MM.1S (cell line): ENCODE data around the gene TP53.

Experiments
- DNase-seq: peaks from one replicate; pipeline ENCODE4 v3.0.0-alpha.2; 2015
- H2AFZ ChIP-seq: fragments of 300-600 bp; sonication (generic); 2 replicates; pipeline ENCODE4 v1.6.0; 2016; ENCODE audit warnings: antibody characterized with exemption, low read length
- H3F3A ChIP-seq: fragments of 300-600 bp; sonication (generic); 2 replicates; pipeline ENCODE4 v1.6.1; 2016; ENCODE audit warnings: mild to moderate bottlenecking, antibody characterized with exemption, low read length, moderate library complexity, mixed read lengths; ENCODE audit not compliant: insufficient read depth
- H3K27ac ChIP-seq: fragments of 300-600 bp; sonication (generic); 2 replicates; pipeline ENCODE4 v1.5.1; 2016; ENCODE audit warnings: mild to moderate bottlenecking, low read length
- H3K27me3 ChIP-seq: fragments of 300-600 bp; sonication (generic); replicated peaks from 2 replicates; pipeline ENCODE4 v1.6.0; 2016; ENCODE audit warnings: low read length; ENCODE audit not compliant: insufficient read depth
- H3K36me3 ChIP-seq: fragments of 300-600 bp; sonication (generic); replicated peaks from 2 replicates; pipeline ENCODE4 v1.6.1; 2016; ENCODE audit warnings: mild to moderate bottlenecking, low read length, mixed read lengths; ENCODE audit not compliant: insufficient read depth
- H3K4me1 ChIP-seq: fragments of 300-600 bp; sonication (generic); 2 replicates; pipeline ENCODE4 v1.6.1; 2016; ENCODE audit warnings: low read length, mixed read lengths
- H3K4me2 ChIP-seq: fragments of 300-600 bp; sonication (generic); 2 replicates; pipeline ENCODE4 v1.6.0; 2016; ENCODE audit warnings: low read depth, low read length
- H3K4me3 ChIP-seq: fragments of 300-600 bp; sonication (generic); 2 replicates; pipeline ENCODE4 v1.5.1; 2016; ENCODE audit warnings: low read length, mixed read lengths
- H3K79me2 ChIP-seq: fragments of 300-600 bp; sonication (generic); 2 replicates; pipeline ENCODE4 v1.6.1; 2016; ENCODE audit warnings: mixed run types, low read length, mixed read lengths
- H3K9ac ChIP-seq: fragments of 300-600 bp; sonication (generic); 2 replicates; pipeline ENCODE4 v1.6.1; 2016; ENCODE audit warnings: low read length, mixed read lengths
- H3K9me2 ChIP-seq: fragments of 300-600 bp; sonication (generic); replicated peaks from 2 replicates; pipeline ENCODE4 v1.6.1; 2016; ENCODE audit warnings: mild to moderate bottlenecking, low read length, mixed read lengths; ENCODE audit not compliant: insufficient read depth
- H3K9me3 ChIP-seq: fragments of 300-600 bp; sonication (generic); replicated peaks from 2 replicates; pipeline ENCODE4 v1.6.1; 2016; ENCODE audit warnings: mild to moderate bottlenecking, low read length, mixed read lengths; ENCODE audit not compliant: insufficient read depth
- H4K20me1 ChIP-seq: fragments of 300-600 bp; sonication (generic); 2 replicates; pipeline ENCODE4 v1.6.1; 2016; ENCODE audit warnings: mild to moderate bottlenecking, low read length, moderate library complexity, mixed read lengths; ENCODE audit not compliant: insufficient read depth
- EZH2 ChIP-seq: fragments of 300-600 bp; sonication (generic); optimal IDR thresholded peaks from 2 replicates; pipeline ENCODE3; 2017; ENCODE audit warnings: low read depth, mild to moderate bottlenecking, antibody characterized with exemption, low read length, mixed read lengths
- EZH2phosphoT487 ChIP-seq: fragments of 300-600 bp; sonication (generic); IDR thresholded peaks from 2 replicates; pipeline ENCODE4 v1.6.1; 2018; ENCODE audit warnings: antibody characterized with exemption, low read length
- TF ChIP-seq, protein P1 (sequence below): fragments of 300-600 bp; sonication (generic); IDR thresholded peaks from 2 replicates; pipeline ENCODE4 v1.5.1; 2016; ENCODE audit warnings: antibody characterized with exemption, low read length, mixed read lengths

The TP53 gene

DNA sequence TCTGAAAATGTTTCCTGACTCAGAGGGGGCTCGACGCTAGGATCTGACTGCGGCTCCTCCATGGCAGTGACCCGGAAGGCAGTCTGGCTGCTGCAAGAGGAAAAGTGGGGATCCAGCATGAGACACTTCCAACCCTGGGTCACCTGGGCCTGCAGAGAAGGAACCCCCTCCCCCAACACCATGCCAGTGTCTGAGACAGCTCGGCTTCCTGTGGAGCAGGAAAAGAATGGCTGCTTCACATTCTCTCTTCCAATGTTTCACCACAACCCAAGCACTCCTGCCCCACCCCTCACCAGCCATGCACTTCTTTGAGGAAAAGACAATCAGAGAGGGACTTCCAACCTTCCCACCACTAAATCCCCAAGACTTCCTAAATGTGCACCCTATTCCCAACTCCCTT, 10.8 kb downstream of the TP53 start:
- H3K27me3 ChIP-seq = no peaks in the 10 kb centered on the region
- no peaks in the 10 kb centered on the region for H3K9me2 ChIP-seq
- no peak overlapping the region for H3K9ac ChIP-seq
- no peak for DNase-seq
- peaks cover 14% of the 10 kb centered on the region for H3K36me3 ChIP-seq
- H3K4me2 ChIP-seq = no peak overlapping the region
- H3K4me3 ChIP-seq = no peak overlapping the region
- no peak overlapping the region for H3K27ac ChIP-seq
- 0 out of 2 replicates have a peak, but pooled peaks cover 4% of the 10 kb centered on the region for H3K79me2 ChIP-seq
- no peak overlapping the region for H2AFZ ChIP-seq
- no peaks in the 10 kb centered on the region for H4K20me1 ChIP-seq
- H3K9me3 ChIP-seq = no peaks in the 10 kb centered on the region
- no peaks in the 10 kb centered on the region for H3F3A ChIP-seq
- no peaks in the 10 kb centered on the region for H3K4me1 ChIP-seq
- TF ChIP-seq EZH2 (no peak), EZH2phosphoT487 (no peak)
- TF ChIP-seq, protein P1, sequence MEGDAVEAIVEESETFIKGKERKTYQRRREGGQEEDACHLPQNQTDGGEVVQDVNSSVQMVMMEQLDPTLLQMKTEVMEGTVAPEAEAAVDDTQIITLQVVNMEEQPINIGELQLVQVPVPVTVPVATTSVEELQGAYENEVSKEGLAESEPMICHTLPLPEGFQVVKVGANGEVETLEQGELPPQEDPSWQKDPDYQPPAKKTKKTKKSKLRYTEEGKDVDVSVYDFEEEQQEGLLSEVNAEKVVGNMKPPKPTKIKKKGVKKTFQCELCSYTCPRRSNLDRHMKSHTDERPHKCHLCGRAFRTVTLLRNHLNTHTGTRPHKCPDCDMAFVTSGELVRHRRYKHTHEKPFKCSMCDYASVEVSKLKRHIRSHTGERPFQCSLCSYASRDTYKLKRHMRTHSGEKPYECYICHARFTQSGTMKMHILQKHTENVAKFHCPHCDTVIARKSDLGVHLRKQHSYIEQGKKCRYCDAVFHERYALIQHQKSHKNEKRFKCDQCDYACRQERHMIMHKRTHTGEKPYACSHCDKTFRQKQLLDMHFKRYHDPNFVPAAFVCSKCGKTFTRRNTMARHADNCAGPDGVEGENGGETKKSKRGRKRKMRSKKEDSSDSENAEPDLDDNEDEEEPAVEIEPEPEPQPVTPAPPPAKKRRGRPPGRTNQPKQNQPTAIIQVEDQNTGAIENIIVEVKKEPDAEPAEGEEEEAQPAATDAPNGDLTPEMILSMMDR = no peak

DNA sequence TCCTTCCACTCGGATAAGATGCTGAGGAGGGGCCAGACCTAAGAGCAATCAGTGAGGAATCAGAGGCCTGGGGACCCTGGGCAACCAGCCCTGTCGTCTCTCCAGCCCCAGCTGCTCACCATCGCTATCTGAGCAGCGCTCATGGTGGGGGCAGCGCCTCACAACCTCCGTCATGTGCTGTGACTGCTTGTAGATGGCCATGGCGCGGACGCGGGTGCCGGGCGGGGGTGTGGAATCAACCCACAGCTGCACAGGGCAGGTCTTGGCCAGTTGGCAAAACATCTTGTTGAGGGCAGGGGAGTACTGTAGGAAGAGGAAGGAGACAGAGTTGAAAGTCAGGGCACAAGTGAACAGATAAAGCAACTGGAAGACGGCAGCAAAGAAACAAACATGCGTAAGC, 12.4 kb downstream of the TP53 start:
- Histone ChIP-seq H3K27ac (no peak overlapping the region), H4K20me1 (no peaks in the 10 kb centered on the region), H3K9ac (no peak overlapping the region), H3K9me3 (no peaks in the 10 kb centered on the region), H3K27me3 (no peaks in the 10 kb centered on the region), H3K36me3 (peaks cover 19% of the 10 kb centered on the region), H3K79me2 (0 out of 2 replicates have a peak, but pooled peaks cover 4% of the 10 kb centered on the region), H3F3A (no peaks in the 10 kb centered on the region), H3K4me3 (no peak overlapping the region), H3K9me2 (no peaks in the 10 kb centered on the region), H2AFZ (no peak overlapping the region), H3K4me1 (no peaks in the 10 kb centered on the region), H3K4me2 (no peak overlapping the region)
- TF ChIP-seq EZH2phosphoT487 = no peak
- TF ChIP-seq EZH2 = no peak
- TF ChIP-seq, protein P1 = no peak
- no peak for DNase-seq

DNA sequence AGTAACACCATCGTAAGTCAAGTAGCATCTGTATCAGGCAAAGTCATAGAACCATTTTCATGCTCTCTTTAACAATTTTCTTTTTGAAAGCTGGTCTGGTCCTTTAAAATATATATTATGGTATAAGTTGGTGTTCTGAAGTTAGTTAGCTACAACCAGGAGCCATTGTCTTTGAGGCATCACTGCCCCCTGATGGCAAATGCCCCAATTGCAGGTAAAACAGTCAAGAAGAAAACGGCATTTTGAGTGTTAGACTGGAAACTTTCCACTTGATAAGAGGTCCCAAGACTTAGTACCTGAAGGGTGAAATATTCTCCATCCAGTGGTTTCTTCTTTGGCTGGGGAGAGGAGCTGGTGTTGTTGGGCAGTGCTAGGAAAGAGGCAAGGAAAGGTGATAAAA, 14.1 kb downstream of the TP53 start:
- Histone ChIP-seq H3K79me2 (no peaks in the 10 kb centered on the region), H3K27me3 (no peaks in the 10 kb centered on the region), H2AFZ (no peak overlapping the region), H3K4me2 (no peak overlapping the region), H3K9ac (no peak overlapping the region), H3K4me3 (no peak overlapping the region), H4K20me1 (no peaks in the 10 kb centered on the region), H3K4me1 (no peaks in the 10 kb centered on the region), H3F3A (no peaks in the 10 kb centered on the region), H3K9me3 (no peaks in the 10 kb centered on the region), H3K9me2 (no peaks in the 10 kb centered on the region), H3K27ac (no peak overlapping the region), H3K36me3 (peaks cover 19% of the 10 kb centered on the region)
- peak; percentile 41 for DNase-seq
- no peak for TF ChIP-seq EZH2
- TF ChIP-seq, protein P1 = peak; percentile 57
- TF ChIP-seq EZH2phosphoT487 = no peak
